NAMALWA (cell line): ENCODE data around the gene COG2.
"Not testable (repeated sequence)": the region's sequence is repeated elsewhere in the genome, so short reads cannot be mapped to it uniquely, and the experiment has no call there.

ENCODE experiments used
- DNase-seq: peaks from one replicate; pipeline ENCODE4 v3.0.0-alpha.2; 2015; ENCODE audit warnings: low spot score

The COG2 gene

DNA sequence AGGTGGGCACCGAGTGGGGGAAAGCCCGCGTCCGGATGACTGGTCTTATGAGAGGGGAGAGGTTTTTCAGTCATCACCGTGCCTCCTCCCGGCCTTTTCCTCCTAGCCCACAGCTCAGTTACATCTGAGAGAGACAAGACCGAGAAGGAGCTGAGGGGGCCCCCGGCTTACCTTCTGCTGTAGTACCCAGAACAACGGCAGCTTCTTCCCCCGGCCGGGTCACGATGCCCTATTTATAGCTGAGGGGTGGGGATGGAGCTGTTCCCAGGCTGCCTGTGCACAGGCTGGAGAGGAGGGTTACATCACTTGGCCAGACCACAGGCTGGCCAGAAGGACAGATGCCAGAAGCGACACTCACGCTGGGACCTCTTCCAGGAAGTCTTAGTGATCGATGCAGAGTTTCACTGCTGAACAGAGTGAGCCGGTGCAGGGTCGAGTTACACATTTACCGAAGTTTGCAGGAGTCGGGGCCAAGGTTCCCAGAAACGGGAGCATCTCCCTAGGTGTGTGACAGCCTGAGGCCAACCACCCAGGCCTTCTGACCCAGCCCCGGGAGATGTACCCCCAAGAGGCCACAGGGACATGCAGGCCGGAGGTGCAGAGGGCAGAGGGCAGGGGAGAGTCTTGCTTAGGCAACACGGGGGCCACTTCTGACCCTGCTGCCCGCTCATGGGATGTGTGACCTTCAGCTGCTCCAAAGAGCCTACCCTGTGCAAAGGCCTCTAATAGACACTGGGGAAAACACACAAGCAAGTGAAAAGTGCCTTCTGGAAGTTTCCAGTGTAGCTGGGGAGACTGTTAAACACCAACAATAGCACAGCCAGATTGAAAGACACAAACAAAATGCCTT lies 71.9 kb downstream of the COG2 start, which contains the start of gene AGT:
Gene AGT (minus strand): TSS at position 208 of the 850 bp plus-strand sequence. CDS start 3,299 bp downstream, outside the sequence.
- no peak for DNase-seq

GRCh38 chr1:230715510-230715909 lies 73.2 kb downstream of the COG2 start:
- DNase-seq: no peak

DNA sequence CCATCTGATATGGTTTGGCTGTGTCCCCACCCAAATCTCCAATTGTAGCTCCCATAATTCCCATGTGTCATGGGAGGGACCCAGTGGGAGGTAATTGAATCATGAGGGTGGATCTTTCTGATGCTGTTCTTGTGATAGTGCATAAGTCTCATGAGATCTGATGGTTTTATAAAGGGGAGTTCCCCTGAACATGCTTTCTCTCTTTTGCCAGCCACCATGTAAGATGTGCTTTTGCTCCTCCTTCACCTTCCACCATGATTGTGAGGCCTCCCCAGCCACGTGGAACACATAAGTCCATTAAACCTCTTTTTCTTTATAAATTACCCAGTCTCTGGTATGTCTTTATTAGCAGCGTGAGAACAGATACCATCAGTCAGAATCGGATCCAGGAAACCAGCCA lies 74.2 kb downstream of the COG2 start:
- not testable (repeated sequence) for DNase-seq

GRCh38 chr1:230717251-230717650 lies 75.0 kb downstream of the COG2 start:
- DNase-seq: no peak

GRCh38 chr1:230721849-230722522 lies 79.7 kb downstream of the COG2 start:
- DNase-seq: not testable (repeated sequence)

DNA sequence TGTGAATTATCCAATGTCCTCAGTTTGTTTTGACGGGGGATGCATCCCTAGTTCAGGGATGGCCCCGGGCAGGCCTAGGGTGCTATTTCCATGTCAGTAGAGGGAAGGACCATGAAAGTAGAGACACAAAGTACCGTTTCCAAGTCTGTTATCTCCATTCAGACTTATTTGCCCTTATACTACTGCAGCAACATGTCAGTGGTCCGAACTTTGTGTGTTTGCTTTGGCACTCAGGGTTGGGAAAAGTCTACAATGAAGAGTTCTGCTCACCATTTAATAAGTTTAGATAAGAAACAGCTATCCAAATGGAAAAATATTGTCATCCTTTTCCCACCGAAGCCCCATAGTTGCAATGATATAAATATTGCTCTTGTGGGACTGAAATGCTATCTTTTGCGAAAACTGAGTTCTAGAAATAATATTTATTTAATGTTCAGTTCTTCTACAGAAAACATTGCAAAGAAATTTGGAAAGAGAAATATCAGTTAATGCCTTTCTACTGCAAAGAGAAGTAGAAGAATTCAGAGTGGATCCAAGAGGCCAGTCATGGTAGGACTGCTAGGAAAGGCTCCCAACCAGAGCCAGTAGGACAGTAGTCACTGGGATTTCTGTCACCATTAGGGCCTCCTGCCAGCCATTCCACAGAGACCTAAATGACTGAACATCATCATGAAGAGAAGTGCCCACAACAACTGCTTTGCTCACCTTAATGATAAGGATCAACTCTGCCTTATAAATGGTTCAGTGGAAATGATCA lies 83.2 kb downstream of the COG2 start:
- no peak for DNase-seq

- DNase-seq: no peak
These were observed 86.6 kb downstream of the COG2 start for GRCh38 chr1:230728710-230729392.

GRCh38 chr1:230730977-230731376 lies 88.7 kb downstream of the COG2 start:
- DNase-seq: no peak

GRCh38 chr1:230735447-230735846 lies 93.2 kb downstream of the COG2 start:
- no peak for DNase-seq

DNA sequence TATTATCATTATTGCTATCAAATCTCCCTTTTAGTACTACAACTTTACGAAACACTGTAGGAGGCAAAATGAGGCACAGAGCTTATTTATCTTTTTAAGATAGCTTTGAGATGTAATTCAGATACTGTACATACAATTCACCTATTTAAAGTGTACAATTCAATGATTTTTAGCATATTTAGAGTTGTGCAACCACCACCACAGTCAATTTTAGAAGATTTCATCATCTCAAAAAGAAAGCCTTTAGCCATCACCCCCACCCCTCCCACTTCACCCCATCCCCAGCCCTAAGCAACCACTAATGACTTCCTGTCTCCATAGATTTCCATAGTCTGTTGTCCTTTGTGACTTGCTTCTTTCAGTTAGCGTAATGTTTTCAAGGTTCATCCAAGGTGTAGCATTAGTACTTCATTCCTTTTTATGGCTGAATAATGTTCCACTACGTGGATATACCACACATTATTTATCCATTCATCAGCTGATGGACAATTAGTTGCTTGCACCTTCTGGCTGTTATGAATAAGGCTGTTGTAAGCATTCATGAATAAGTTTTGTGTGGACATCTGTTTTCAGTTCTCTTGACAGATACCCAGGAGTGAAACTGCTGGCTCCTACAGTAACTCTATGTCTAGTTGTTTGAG lies 95.5 kb downstream of the COG2 start:
- no peak for DNase-seq

- peak; percentile 25 for DNase-seq
These were observed 97.4 kb downstream of the COG2 start for GRCh38 chr1:230739564-230740290.
